ENCODE results near the gene ATRAID.

ATRAID gene

DNA sequence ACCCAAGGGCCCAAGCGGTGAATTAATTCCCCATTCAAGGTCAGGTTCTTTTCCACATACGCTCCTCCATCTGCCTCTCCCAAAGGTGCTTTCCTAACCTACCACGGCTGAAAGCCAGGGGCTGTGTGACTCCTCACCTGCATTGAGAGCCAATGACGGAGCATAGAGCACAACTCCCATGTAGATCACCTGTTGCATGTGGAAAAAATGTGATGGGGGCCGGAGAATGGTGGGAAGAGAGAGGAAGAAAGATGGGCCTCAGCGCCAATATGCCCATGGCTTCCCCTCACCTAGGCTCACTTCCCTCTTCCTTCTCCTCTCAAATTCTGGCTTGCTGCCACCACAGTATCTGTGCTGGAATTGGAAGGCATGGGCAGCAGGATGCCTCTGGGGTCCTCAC, 5.5 kb upstream of the ATRAID start:
- no peak for DNase-seq (ENCODE audit: low read depth)
- no peak overlapping the region for H3K4me3 ChIP-seq (ENCODE audit: low read depth, low read length)
- TF ChIP-seq, protein P1, sequence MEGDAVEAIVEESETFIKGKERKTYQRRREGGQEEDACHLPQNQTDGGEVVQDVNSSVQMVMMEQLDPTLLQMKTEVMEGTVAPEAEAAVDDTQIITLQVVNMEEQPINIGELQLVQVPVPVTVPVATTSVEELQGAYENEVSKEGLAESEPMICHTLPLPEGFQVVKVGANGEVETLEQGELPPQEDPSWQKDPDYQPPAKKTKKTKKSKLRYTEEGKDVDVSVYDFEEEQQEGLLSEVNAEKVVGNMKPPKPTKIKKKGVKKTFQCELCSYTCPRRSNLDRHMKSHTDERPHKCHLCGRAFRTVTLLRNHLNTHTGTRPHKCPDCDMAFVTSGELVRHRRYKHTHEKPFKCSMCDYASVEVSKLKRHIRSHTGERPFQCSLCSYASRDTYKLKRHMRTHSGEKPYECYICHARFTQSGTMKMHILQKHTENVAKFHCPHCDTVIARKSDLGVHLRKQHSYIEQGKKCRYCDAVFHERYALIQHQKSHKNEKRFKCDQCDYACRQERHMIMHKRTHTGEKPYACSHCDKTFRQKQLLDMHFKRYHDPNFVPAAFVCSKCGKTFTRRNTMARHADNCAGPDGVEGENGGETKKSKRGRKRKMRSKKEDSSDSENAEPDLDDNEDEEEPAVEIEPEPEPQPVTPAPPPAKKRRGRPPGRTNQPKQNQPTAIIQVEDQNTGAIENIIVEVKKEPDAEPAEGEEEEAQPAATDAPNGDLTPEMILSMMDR (conservative IDR thresholded peaks at IDR 0.05; ENCODE audit: low read depth, low read length), result no peak

DNA sequence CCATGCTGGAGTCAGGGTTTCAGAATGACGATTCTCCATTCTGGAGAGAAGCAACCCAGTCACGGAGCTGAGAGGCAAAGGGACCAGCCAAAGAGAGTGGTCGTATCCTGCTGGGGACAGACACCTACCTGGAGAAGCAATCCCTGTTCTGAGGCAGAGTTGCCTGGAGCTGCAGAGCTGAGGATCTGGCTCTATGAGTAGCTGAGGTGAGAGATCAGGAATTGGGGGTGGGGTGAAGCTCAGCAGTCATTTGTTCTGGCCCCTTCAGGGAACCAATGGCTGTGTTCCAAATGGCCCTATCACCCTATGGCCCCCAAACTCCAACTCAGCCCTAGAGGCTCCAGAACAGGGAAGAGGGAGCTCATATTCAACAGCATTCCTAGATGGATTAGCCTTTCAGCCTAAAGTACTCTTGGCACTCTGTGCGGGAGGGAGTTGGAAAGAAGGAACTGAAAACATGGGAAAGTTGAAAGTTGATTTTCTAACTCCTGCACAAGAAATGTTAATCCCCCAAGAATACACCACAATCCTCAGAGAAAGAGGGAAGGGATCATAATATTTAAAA, 3.3 kb upstream of the ATRAID start:
- TF ChIP-seq, protein P1 (conservative IDR thresholded peaks at IDR 0.05; ENCODE audit: low read depth, low read length), result no peak
- no peak for DNase-seq (ENCODE audit: low read depth)
- H3K4me3 ChIP-seq (ENCODE audit: low read depth, low read length), result no peak overlapping the region

DNA sequence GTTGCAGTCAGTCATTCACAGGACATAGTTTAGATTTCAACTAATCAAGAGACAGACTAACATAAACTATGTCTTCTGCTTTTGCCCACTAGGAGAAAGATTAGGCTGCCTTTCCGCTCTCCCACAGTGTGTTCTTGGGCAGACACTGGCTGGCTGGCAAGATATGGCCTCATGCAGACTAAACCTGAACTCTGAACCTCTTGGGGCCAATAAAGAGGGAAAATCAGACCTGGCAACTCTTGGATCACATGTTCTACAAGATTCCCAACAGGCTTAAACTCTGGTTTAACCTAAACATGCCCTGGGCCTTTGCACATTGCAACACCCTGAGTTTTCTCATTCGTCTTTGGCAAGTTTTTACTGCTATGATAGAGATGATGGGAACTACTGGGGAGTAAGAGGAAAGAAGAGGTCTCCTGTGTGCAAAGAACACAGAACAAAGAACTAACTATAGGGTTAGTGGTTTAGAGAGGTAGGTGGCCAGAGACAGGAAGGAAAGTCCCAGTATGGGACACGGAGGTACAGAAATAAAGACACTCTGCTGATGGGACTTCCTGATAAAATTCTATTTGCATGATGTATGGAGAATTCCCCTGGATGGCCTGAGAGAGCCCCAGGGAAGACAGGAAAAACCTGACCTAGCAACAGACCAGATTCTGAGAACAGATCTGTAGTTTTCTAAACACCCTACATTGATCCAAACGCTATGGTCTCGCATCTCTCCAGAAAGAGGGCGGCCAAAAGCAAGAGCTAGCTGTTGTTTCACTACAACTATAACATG, 2.0 kb upstream of the ATRAID start:
- no peak overlapping the region for H3K4me3 ChIP-seq (ENCODE audit: low read depth, low read length)
- peak; percentile 24 for DNase-seq (ENCODE audit: low read depth)
- TF ChIP-seq, protein P1 (conservative IDR thresholded peaks at IDR 0.05; ENCODE audit: low read depth, low read length), result peak; percentile 8

DNA sequence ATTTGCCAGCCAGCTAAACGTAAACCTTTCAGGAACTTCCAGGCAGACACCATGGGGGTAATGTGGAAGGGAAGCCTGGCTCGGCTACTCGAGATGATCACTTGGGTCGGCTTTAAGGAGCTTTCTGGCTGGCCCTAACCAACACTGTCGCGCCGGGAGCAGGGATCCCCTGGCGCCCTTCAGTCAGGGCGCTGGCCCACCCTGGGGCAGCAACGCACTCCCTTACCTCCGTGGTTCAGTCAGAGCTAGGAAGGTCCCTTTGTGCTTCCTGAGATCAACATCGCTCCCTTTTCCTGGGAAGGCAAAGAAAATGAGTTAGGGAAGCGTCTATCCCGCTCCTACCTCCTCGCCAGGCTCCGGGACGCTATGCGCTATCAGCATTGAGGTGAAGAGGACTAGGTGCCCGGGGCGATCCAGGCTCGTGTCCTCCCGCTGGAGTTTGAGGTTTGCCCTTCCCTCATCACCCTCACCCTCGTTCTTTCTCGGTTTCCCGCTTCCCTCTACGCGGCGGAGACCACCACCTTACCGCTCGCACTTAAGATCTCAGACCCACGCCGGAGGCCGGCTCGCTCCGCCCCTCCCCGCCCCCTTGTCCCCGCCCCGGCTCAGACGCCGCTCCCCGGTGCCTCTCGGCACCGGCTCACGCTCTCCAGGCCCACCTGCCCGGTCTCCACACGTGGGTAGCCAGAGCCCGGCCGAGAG, 449 bp upstream of the ATRAID start:
- H3K4me3 ChIP-seq (ENCODE audit: low read depth, low read length), result peak overlapping the region; percentile 92
- DNase-seq (ENCODE audit: low read depth), result no peak
- TF ChIP-seq, protein P1 (conservative IDR thresholded peaks at IDR 0.05; ENCODE audit: low read depth, low read length), result no peak

DNA sequence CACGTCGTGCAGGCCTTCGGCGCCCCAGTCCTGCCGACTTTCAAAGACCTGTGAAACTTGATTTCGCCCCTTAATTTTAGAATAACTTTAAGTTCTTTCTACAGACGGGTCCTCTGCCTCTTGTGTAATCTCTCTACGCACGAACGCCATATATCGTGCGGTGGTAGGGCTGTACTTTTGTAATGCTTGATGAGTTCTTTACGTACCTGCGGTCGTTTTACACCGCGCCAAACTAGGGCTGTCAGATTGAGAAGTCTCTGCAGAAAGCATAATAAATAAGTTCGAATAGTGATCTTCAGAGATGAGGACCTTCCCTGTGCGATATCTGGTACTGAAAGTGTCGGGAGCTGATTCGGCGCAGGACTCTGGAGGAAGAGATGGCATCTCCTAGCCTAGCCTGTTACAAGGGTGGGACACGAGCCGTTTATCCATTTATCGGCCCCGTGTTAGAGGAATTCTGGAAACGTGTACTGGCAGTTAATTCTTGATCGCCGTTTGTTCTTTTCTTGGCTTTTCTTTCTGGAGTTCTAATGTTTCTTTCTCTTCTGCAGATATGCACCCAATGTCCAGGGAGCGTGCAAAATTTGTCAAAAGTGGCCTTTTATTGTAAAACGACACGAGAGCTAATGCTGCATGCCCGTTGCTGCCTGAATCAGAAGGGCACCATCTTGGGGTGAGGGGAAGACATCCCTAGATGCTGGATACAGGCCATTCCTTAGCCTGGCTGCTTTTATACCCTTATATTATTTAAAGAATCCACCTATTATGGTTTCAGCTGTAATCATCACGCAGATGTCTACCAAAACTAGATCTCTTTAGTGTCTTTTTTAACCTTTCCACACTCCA, 1.0 kb downstream of the ATRAID start:
- DNase-seq (ENCODE audit: low read depth), result peak; percentile 81
- H3K4me3 ChIP-seq (ENCODE audit: low read depth, low read length), result peak overlapping the region; percentile 92

DNA sequence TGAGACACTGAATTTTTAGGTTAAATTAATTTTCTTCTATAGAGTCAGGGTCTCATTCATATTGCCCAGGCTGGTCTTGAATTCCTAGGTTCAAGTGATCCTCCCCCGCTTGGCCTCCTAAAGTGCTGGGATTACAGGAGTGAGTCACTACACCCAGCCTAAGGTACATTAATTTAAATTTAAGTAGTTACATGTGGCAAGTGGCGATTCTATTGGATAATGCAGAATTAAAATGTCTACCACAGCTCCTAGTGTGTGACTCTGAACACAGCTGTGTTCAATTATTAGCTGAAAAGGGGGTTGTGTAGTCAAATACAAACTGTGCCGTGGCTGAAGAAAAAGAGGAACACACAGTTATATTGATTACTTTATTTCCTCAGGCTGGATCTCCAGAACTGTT, 3.1 kb downstream of the ATRAID start:
- DNase-seq (ENCODE audit: low read depth), result no peak
- H3K4me3 ChIP-seq (ENCODE audit: low read depth, low read length), result no peak overlapping the region
- TF ChIP-seq, protein P1 (conservative IDR thresholded peaks at IDR 0.05; ENCODE audit: low read depth, low read length), result no peak

More for the DNA sequence above, 1.0 kb downstream of the ATRAID start:
- TF ChIP-seq, protein P1 (conservative IDR thresholded peaks at IDR 0.05; ENCODE audit: low read depth, low read length), result no peak

Data from choroid plexus epithelial cell (primary cell).